ENCODE measurements around the gene LSAMP.

The LSAMP gene

DNA sequence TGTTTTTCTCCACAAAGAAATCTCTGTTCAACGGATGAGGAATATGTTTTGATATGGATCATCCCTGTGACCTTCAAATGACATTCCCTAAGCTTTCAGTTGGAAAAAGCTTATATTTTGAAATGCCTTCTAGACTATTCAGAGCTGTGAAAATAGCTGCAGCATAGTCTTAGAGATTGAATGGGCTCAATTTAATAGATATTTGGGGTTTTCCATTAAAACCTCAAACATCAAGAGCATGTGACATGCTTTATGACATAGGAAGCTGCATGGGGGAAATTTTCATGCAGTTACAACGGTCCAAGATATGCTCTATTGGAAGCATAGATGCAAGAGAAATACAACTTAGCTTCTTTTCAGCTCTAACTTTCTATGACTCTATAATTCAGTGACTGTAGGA lies 102.8 kb downstream of the LSAMP start:
- no peaks in the 10 kb centered on the region for H3K9me3 ChIP-seq (ENCODE audit: control insufficient read depth, low read length)
- H3K36me3 ChIP-seq (ENCODE audit: control insufficient read depth, insufficient read depth, low read length) = no peaks in the 10 kb centered on the region
- no peaks in the 10 kb centered on the region for H3K4me1 ChIP-seq (ENCODE audit: control insufficient read depth, insufficient read depth, low read length)
- no peaks in the 10 kb centered on the region for H3K27me3 ChIP-seq (ENCODE audit: control insufficient read depth, insufficient read depth, low read length)
- no peak overlapping the region for H3K4me3 ChIP-seq (ENCODE audit: low read length)
- no peak overlapping the region for H3K9ac ChIP-seq (ENCODE audit: low read length)

DNA sequence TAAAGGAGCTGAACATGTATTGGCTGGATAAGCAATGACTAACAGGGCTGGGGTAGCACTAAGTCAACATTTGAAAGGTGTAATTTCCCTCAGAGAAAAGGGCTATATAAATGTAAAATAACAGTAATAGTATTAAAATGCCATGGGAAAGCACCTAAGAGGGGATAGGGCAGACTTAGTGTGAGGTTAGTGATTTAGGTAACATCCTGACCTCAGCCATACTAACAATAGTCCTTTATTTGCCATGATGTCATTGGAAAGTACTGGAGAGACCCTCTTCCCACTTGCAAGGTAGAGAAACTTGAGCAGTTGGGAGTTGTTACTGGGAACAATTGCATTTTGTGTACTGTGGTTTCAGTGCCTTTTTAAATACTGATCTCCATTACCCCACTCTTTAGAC lies 103.4 kb downstream of the LSAMP start:
- H3K36me3 ChIP-seq (ENCODE audit: control insufficient read depth, insufficient read depth, low read length) = no peaks in the 10 kb centered on the region
- H3K27me3 ChIP-seq (ENCODE audit: control insufficient read depth, insufficient read depth, low read length) = no peaks in the 10 kb centered on the region
- no peak overlapping the region for H3K9ac ChIP-seq (ENCODE audit: low read length)
- H3K4me3 ChIP-seq (ENCODE audit: low read length) = no peak overlapping the region
- H3K9me3 ChIP-seq (ENCODE audit: control insufficient read depth, low read length) = no peaks in the 10 kb centered on the region
- no peaks in the 10 kb centered on the region for H3K4me1 ChIP-seq (ENCODE audit: control insufficient read depth, insufficient read depth, low read length)

DNA sequence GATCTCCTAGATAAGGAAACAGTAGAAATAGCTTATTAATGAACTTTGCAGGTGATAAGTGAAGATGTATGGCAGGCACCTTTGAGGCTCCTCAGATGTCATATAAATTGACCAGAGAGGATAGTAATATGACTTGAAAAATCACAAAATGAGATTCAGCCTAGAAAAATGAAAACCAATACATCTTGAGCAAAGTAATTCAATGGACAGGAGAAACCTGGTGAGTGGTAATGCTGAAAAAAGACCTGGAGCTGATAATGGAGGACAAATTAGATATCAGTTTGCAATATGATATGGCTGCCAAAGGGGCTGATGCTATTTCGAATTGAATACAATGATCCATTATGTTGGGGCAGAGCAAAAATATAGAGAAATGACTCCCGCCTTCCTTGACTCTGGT lies 103.9 kb downstream of the LSAMP start:
- Histone ChIP-seq H3K4me3 (ENCODE audit: low read length) (no peak overlapping the region), H3K4me1 (ENCODE audit: control insufficient read depth, insufficient read depth, low read length) (no peaks in the 10 kb centered on the region), H3K9ac (ENCODE audit: low read length) (no peak overlapping the region), H3K9me3 (ENCODE audit: control insufficient read depth, low read length) (no peaks in the 10 kb centered on the region), H3K36me3 (ENCODE audit: control insufficient read depth, insufficient read depth, low read length) (no peaks in the 10 kb centered on the region), H3K27me3 (ENCODE audit: control insufficient read depth, insufficient read depth, low read length) (no peaks in the 10 kb centered on the region)

DNA sequence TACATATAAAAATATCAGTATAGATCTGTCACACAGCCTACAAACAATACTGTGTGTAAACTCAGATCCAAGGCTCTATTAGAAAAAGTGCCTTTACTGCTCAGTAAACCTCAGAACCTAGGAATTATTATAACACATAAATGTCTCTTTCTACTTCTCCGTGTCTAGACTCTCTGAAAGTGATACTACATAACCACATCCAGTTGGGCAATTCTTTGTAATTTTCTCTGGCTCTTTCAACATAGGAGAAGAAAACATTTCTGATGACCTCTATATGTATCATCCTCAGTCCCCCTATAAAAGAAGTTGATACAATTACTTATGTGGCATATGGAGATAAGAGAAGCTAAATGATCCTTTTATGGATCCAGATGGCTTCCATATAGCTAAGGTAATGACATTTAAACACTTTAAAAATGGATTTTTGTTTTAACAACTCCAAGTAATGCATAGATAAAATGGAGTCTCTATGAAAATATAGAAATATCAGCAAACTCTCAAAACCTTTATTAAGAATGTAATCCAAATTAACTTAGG lies 104.5 kb downstream of the LSAMP start:
- H3K27me3 ChIP-seq (ENCODE audit: control insufficient read depth, insufficient read depth, low read length) = no peaks in the 10 kb centered on the region
- H3K4me3 ChIP-seq (ENCODE audit: low read length) = no peak overlapping the region
- no peaks in the 10 kb centered on the region for H3K4me1 ChIP-seq (ENCODE audit: control insufficient read depth, insufficient read depth, low read length)
- no peaks in the 10 kb centered on the region for H3K36me3 ChIP-seq (ENCODE audit: control insufficient read depth, insufficient read depth, low read length)
- H3K9me3 ChIP-seq (ENCODE audit: control insufficient read depth, low read length) = no peaks in the 10 kb centered on the region
- no peak overlapping the region for H3K9ac ChIP-seq (ENCODE audit: low read length)

DNA sequence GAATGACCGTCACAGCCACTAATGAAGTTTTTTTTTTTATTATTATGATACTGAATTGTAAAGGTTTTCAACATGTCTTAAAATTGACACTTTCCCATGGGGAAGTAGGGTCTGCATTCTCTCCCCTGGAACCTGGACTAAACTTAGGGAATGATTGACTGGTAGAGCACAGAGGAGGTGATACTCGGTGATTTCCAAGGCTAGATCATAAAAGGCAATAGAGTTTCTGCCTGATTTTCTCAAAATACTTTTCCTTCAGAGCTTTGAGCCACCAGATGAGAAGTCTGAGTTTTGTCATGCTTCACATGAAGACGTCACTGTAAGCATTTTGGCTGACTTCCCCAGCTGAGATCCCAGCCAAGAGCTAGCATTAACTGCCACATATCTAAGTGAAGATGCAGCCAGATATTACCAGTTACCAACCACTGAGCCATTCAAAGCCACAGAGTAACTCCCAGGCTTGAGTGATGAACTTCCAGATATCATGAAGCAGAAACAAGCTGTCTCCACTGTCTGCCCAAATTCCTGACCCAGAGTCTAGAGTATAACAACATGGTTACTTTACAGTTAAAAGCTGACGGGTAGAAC lies 105.8 kb downstream of the LSAMP start:
- H3K9ac ChIP-seq (ENCODE audit: low read length) = no peak overlapping the region
- H3K9me3 ChIP-seq (ENCODE audit: control insufficient read depth, low read length) = no peaks in the 10 kb centered on the region
- no peaks in the 10 kb centered on the region for H3K27me3 ChIP-seq (ENCODE audit: control insufficient read depth, insufficient read depth, low read length)
- no peaks in the 10 kb centered on the region for H3K4me1 ChIP-seq (ENCODE audit: control insufficient read depth, insufficient read depth, low read length)
- no peaks in the 10 kb centered on the region for H3K36me3 ChIP-seq (ENCODE audit: control insufficient read depth, insufficient read depth, low read length)
- no peak overlapping the region for H3K4me3 ChIP-seq (ENCODE audit: low read length)

DNA sequence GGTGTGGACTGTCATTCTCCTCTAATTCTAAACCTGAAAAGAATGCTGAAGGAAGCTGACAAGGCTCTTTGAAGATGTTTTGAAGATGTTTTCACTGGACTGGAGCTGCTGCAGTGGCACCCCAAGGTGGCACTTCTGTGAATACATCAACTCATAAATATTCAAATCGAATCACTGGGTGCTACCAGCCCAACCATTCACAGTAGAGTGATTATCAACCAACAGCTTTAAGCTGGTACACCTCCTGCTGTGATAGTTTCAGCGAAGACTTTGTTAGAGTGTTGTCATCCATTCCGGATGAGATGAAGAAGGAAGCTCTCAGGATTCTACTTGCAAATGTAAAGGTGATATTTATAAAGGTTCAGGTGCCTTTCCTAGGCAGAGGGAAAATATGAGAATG lies 106.6 kb downstream of the LSAMP start:
- no peak overlapping the region for H3K9ac ChIP-seq (ENCODE audit: low read length)
- no peaks in the 10 kb centered on the region for H3K9me3 ChIP-seq (ENCODE audit: control insufficient read depth, low read length)
- H3K27me3 ChIP-seq (ENCODE audit: control insufficient read depth, insufficient read depth, low read length) = no peaks in the 10 kb centered on the region
- H3K4me3 ChIP-seq (ENCODE audit: low read length) = no peak overlapping the region
- no peaks in the 10 kb centered on the region for H3K36me3 ChIP-seq (ENCODE audit: control insufficient read depth, insufficient read depth, low read length)
- H3K4me1 ChIP-seq (ENCODE audit: control insufficient read depth, insufficient read depth, low read length) = no peaks in the 10 kb centered on the region

DNA sequence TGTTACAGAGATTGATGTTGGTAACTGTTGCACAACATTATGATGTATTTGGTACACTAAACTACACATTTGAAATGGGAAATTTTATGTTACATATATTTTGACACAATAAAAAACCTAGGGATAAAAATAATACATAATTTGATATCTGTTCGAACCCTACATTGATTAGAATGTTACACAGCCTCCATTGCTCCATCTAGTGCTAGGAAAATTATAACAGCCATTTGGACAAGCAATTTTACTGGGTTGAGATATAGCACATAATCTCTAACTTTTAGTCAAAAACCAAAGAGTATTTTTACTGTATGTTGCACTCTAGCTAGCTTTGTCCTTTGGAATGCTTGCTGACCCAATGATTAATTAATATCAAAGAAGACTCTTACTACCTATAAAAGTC lies 108.1 kb downstream of the LSAMP start:
- Histone ChIP-seq H3K9me3 (ENCODE audit: control insufficient read depth, low read length) (no peaks in the 10 kb centered on the region), H3K4me3 (ENCODE audit: low read length) (no peak overlapping the region), H3K4me1 (ENCODE audit: control insufficient read depth, insufficient read depth, low read length) (no peaks in the 10 kb centered on the region), H3K27me3 (ENCODE audit: control insufficient read depth, insufficient read depth, low read length) (no peaks in the 10 kb centered on the region), H3K36me3 (ENCODE audit: control insufficient read depth, insufficient read depth, low read length) (no peaks in the 10 kb centered on the region), H3K9ac (ENCODE audit: low read length) (no peak overlapping the region)

DNA sequence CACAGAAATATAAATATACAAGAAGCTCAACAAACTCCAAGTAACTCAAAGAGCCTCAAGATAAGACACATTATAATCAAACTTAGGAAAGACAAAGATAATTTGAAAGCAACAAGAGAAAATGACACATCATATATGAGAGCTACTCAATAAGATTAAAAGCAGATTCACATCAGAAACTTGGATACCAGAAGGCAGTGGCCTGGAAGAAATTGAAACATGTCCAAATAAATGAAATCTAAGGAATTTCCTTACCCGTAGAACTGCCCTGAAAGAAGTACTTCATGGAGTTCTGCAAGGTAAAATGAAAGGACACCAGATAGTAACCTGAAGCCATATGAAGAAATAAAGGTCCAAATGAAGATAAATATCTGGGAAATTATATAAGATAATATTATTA lies 113.9 kb downstream of the LSAMP start:
- Histone ChIP-seq H3K4me3 (ENCODE audit: low read length) (no peak overlapping the region), H3K9ac (ENCODE audit: low read length) (no peak overlapping the region), H3K4me1 (ENCODE audit: control insufficient read depth, insufficient read depth, low read length) (no peaks in the 10 kb centered on the region), H3K27me3 (ENCODE audit: control insufficient read depth, insufficient read depth, low read length) (no peaks in the 10 kb centered on the region), H3K9me3 (ENCODE audit: control insufficient read depth, low read length) (no peaks in the 10 kb centered on the region), H3K36me3 (ENCODE audit: control insufficient read depth, insufficient read depth, low read length) (no peaks in the 10 kb centered on the region)

DNA sequence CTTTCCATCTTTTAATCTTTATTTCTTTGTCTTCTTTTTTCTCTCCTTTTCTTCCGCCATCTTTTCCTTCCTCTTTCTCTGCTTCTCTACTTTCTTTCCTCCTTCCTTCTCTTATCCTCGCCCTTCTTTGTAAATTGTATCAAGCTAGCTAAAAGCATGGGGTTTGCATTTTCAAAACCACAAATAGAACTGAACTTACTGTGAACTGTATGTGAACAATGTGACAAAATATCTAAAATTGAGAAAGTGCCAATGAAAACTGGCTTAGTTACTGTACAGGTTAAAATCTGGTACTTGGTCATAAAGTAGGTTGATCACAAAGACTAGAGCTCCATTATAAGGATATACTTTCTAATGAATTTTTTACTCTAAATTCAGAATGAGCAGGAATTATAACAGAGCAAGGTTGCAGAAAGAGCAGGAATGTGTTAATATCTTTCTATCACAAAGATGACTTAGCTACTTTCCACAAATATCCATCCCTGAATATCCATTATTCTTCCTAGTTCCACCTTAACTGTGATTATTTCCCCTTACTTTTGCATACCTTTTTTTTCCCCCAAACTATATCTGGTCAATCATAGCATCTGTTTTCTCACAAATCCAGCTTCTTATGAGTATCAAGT lies 122.4 kb downstream of the LSAMP start:
- H3K4me1 ChIP-seq (ENCODE audit: control insufficient read depth, insufficient read depth, low read length) = no peaks in the 10 kb centered on the region
- no peaks in the 10 kb centered on the region for H3K27me3 ChIP-seq (ENCODE audit: control insufficient read depth, insufficient read depth, low read length)
- H3K36me3 ChIP-seq (ENCODE audit: control insufficient read depth, insufficient read depth, low read length) = no peaks in the 10 kb centered on the region
- H3K4me3 ChIP-seq (ENCODE audit: low read length) = no peak overlapping the region
- H3K9me3 ChIP-seq (ENCODE audit: control insufficient read depth, low read length) = no peaks in the 10 kb centered on the region
- H3K9ac ChIP-seq (ENCODE audit: low read length) = no peak overlapping the region

DNA sequence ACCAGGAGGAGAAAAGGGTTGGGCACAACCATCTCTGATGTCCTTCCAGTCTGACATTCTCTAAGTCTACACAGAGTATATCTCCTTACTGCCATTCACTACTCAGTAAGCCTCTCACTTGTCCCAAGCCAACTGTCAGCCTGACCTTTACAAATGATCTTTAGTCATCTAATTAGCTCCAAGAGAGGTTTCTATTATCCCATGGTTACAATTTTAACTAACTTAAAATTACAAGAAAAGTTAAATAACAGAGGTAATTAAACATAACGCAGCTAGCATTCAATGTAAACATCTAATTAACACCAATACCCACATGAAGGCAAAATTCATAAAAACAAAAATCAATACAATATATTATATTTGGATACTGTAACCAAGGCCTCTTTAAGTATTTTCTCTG lies 126.9 kb downstream of the LSAMP start:
- no peaks in the 10 kb centered on the region for H3K27me3 ChIP-seq (ENCODE audit: control insufficient read depth, insufficient read depth, low read length)
- no peaks in the 10 kb centered on the region for H3K36me3 ChIP-seq (ENCODE audit: control insufficient read depth, insufficient read depth, low read length)
- H3K4me1 ChIP-seq (ENCODE audit: control insufficient read depth, insufficient read depth, low read length) = no peaks in the 10 kb centered on the region
- H3K9ac ChIP-seq (ENCODE audit: low read length) = no peak overlapping the region
- H3K4me3 ChIP-seq (ENCODE audit: low read length) = no peak overlapping the region
- H3K9me3 ChIP-seq (ENCODE audit: control insufficient read depth, low read length) = no peaks in the 10 kb centered on the region

DNA sequence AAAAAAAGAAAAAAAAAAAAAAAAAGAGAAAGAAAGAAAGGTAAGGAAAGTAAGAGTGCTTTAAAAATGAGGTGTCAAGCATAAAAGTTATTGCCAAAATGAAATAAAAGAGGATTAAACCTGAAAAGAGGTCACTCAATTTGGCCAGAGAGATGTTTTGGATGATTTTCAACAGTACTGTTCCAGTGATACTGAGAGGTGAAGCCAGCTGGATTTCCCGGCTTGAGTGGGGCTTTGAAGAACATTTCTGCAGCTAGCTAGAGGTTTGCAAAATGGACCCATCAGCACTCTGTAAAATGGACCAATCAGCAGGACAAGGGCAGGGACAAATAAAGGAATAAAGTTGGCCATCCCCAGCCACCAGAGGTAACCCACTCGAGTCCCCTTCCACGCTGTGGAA lies 128.5 kb downstream of the LSAMP start:
- Histone ChIP-seq H3K4me1 (ENCODE audit: control insufficient read depth, insufficient read depth, low read length) (no peaks in the 10 kb centered on the region), H3K27me3 (ENCODE audit: control insufficient read depth, insufficient read depth, low read length) (no peaks in the 10 kb centered on the region), H3K36me3 (ENCODE audit: control insufficient read depth, insufficient read depth, low read length) (no peaks in the 10 kb centered on the region), H3K9ac (ENCODE audit: low read length) (no peak overlapping the region), H3K9me3 (ENCODE audit: control insufficient read depth, low read length) (no peaks in the 10 kb centered on the region), H3K4me3 (ENCODE audit: low read length) (no peak overlapping the region)

DNA sequence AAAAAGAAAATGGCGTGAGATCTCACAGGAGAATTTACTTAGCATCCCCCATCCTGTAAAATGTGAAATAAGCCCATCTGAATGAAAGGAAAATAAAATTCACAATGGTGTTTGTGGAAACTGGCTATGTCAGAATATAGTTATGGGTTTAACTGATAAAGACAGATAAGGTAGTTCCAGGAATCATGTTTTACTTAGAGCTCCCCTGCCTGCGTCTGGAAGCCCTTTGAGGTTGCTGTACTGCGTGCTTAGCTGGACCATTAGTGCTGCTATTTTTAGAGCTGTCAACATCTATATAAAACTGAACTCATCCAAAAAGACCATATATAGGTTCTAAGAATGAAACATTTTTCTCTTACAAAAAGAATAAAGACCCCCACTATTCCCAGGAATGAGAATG lies 130.8 kb downstream of the LSAMP start:
- Histone ChIP-seq H3K27me3 (ENCODE audit: control insufficient read depth, insufficient read depth, low read length) (no peaks in the 10 kb centered on the region), H3K9ac (ENCODE audit: low read length) (no peak overlapping the region)

DNA sequence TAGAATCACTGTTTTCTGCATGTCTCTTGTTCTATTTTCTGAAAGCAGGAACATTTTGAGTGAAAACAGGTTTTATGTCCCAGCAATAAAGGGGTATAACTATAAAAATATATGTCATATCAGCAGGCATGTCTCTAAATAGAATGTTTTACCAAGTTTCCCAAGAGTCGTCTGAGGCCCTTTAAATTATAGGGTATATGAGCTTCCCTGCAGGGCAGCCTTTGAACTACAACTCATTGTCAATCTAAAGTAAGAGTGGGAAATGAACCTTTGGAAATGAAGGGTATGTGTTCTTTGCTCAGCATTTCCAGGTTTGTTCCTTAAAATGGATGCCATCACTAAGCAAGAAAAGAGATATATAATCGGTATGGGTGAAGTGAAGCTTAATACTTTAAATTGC lies 138.6 kb downstream of the LSAMP start:
- H3K4me1 ChIP-seq (ENCODE audit: control insufficient read depth, insufficient read depth, low read length) = no peaks in the 10 kb centered on the region

More for the DNA sequence above, 130.8 kb downstream of the LSAMP start:
- H3K4me1 ChIP-seq (ENCODE audit: control insufficient read depth, insufficient read depth, low read length) = no peaks in the 10 kb centered on the region
- no peak overlapping the region for H3K4me3 ChIP-seq (ENCODE audit: low read length)
- no peaks in the 10 kb centered on the region for H3K36me3 ChIP-seq (ENCODE audit: control insufficient read depth, insufficient read depth, low read length)
- no peaks in the 10 kb centered on the region for H3K9me3 ChIP-seq (ENCODE audit: control insufficient read depth, low read length)

More for the DNA sequence above, 138.6 kb downstream of the LSAMP start:
- no peak overlapping the region for H3K9ac ChIP-seq (ENCODE audit: low read length)
- H3K4me3 ChIP-seq (ENCODE audit: low read length) = no peak overlapping the region
- no peaks in the 10 kb centered on the region for H3K9me3 ChIP-seq (ENCODE audit: control insufficient read depth, low read length)
- H3K36me3 ChIP-seq (ENCODE audit: control insufficient read depth, insufficient read depth, low read length) = no peaks in the 10 kb centered on the region
- no peaks in the 10 kb centered on the region for H3K27me3 ChIP-seq (ENCODE audit: control insufficient read depth, insufficient read depth, low read length)
